GDM1 (cell line): ENCODE measurements around the gene AFAP1L2.

Experiments used
- DNase-seq: peaks from one replicate; lab custom pipeline; 2025; lab: John Stamatoyannopoulos, UW

Gene AFAP1L2

GRCh38 chr10:114408968-114409444 is 4.7 kb upstream of the AFAP1L2 start:
- no peak for DNase-seq

- DNase-seq: no peak
Observed at GRCh38 chr10:114408112-114408967, 4.0 kb upstream of the AFAP1L2 start.

- no peak for DNase-seq
Observed at GRCh38 chr10:114406455-114406854, 2.2 kb upstream of the AFAP1L2 start.

- no peak for DNase-seq
Observed at GRCh38 chr10:114405011-114405350, 679 bp upstream of the AFAP1L2 start.

- no peak for DNase-seq
Observed at GRCh38 chr10:114403541-114404161, 651 bp downstream of the AFAP1L2 start.

- no peak for DNase-seq
Observed at GRCh38 chr10:114402871-114403540, 1.3 kb downstream of the AFAP1L2 start.

GRCh38 chr10:114402233-114402632 is 2.1 kb downstream of the AFAP1L2 start:
- no peak for DNase-seq

- no peak for DNase-seq
Observed at GRCh38 chr10:114401195-114401791, 3.0 kb downstream of the AFAP1L2 start.

GRCh38 chr10:114400091-114400490 is 4.2 kb downstream of the AFAP1L2 start:
- no peak for DNase-seq

- DNase-seq: no peak
Observed at GRCh38 chr10:114399576-114399975, 4.7 kb downstream of the AFAP1L2 start.

GRCh38 chr10:114398587-114399331 is 5.5 kb downstream of the AFAP1L2 start:
- no peak for DNase-seq

GRCh38 chr10:114397651-114398145 is 6.6 kb downstream of the AFAP1L2 start:
- no peak for DNase-seq

GRCh38 chr10:114396464-114396863 is 7.8 kb downstream of the AFAP1L2 start:
- DNase-seq: no peak

GRCh38 chr10:114395366-114396022 is 8.8 kb downstream of the AFAP1L2 start:
- DNase-seq: no peak

GRCh38 chr10:114394531-114394930 is 9.8 kb downstream of the AFAP1L2 start:
- no peak for DNase-seq

GRCh38 chr10:114393886-114394285 is 10.4 kb downstream of the AFAP1L2 start:
- no peak for DNase-seq

- no peak for DNase-seq
Observed at GRCh38 chr10:114393482-114393881, 10.8 kb downstream of the AFAP1L2 start.

GRCh38 chr10:114392112-114392835 is 12.0 kb downstream of the AFAP1L2 start:
- no peak for DNase-seq

GRCh38 chr10:114391599-114391998 is 12.7 kb downstream of the AFAP1L2 start:
- no peak for DNase-seq

- DNase-seq: no peak
Observed at GRCh38 chr10:114389426-114389825, 14.9 kb downstream of the AFAP1L2 start.
